ENCODE data around the gene TERT. TPM values are rescaled to one million over a fixed set of nuclear protein-coding genes. Genes with fewer than 3 reads are reported as not detected.

The TERT gene
- polyA plus RNA-seq, 1 experiment: not detected

DNA sequence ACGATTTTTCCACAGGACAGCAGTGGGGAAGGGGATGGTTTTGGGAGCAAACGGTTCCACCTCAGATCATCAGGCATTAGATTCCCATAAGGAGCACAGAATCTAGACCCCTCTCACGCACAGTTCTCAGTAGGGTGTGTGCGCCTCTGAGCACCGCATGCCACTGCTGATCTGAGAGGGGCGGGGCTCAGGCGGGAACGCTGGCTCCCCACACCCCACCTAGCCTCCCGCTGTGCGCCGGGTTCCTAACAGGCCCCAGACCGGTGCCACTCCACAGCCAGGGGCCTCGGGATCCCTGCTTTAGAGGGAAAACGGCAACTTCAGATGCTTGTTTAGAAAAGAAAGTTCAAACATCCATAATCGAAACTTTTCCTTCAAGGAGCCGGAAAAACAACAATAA lies 20.4 kb downstream of the TERT start:
- no peak for DNase-seq (ENCODE audit: low read depth, low spot score)
- Histone ChIP-seq H3K27me3 (ENCODE audit: control insufficient read depth, insufficient read depth, low read length) (no peaks in the 10 kb centered on the region), H3K4me3 (ENCODE audit: low read depth, low read length) (no peak overlapping the region), H3K9me3 (ENCODE audit: control insufficient read depth, insufficient read depth, low read length) (peaks cover 85% of the 10 kb centered on the region), H3K27ac (ENCODE audit: low read depth, low read length) (no peak overlapping the region)
- TF ChIP-seq, protein P1, sequence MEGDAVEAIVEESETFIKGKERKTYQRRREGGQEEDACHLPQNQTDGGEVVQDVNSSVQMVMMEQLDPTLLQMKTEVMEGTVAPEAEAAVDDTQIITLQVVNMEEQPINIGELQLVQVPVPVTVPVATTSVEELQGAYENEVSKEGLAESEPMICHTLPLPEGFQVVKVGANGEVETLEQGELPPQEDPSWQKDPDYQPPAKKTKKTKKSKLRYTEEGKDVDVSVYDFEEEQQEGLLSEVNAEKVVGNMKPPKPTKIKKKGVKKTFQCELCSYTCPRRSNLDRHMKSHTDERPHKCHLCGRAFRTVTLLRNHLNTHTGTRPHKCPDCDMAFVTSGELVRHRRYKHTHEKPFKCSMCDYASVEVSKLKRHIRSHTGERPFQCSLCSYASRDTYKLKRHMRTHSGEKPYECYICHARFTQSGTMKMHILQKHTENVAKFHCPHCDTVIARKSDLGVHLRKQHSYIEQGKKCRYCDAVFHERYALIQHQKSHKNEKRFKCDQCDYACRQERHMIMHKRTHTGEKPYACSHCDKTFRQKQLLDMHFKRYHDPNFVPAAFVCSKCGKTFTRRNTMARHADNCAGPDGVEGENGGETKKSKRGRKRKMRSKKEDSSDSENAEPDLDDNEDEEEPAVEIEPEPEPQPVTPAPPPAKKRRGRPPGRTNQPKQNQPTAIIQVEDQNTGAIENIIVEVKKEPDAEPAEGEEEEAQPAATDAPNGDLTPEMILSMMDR (IDR thresholded peaks at IDR 0.05; ENCODE audit: low read depth, low read length): no peak
- ChIA-PET POLR2A (no interaction called here), CTCF (no interaction called here)

DNA sequence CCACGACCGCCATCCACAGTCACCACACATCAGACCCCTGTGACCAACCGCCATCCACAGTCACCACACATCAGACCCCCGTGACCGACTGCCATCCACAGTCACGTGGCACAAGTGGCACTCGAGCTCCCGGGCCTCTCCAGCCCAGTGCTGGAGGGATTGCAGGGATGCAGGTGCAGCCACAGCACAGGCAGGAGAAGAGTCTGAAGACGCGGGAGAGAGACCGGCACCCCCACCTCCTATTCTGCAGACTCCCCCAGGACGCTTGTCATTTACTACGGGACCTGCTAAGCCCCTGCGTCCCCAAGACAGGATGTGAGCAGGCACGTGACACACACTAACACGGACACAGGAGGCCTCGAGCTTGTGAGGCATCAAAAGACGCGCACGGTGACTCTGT lies 21.1 kb downstream of the TERT start:
- POLR2A ChIA-PET: no interaction called here
- CTCF ChIA-PET: no interaction called here
- TF ChIP-seq, protein P1 (IDR thresholded peaks at IDR 0.05; ENCODE audit: low read depth, low read length): no peak

DNA sequence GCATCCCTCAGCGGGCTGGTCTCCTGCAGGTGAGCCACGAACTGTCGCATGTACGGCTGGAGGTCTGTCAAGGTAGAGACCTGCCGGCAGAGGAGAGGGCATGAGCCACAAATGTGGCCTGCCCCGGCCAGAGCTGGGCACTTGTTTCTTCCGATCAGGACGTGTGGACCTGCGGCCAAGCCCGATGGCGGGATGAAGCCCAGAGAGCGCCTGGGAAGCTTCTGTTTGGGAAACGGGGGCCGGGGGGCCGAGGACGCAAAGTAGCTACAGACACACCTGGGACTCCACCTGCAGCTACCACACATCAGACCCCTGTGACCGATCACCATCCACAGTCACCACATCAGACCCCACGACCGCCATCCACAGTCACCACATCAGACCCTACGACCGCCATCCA lies 22.7 kb downstream of the TERT start:
- no peaks in the 10 kb centered on the region for H3K27me3 ChIP-seq (ENCODE audit: control insufficient read depth, insufficient read depth, low read length)
- H3K9me3 ChIP-seq (ENCODE audit: control insufficient read depth, insufficient read depth, low read length): peaks cover 75% of the 10 kb centered on the region
- TF ChIP-seq, protein P1 (IDR thresholded peaks at IDR 0.05; ENCODE audit: low read depth, low read length): no peak
- no peak overlapping the region for H3K27ac ChIP-seq (ENCODE audit: low read depth, low read length)
- DNase-seq (ENCODE audit: low read depth, low spot score): no peak
- H3K4me3 ChIP-seq (ENCODE audit: low read depth, low read length): no peak overlapping the region
- POLR2A ChIA-PET: no interaction called here
- CTCF ChIA-PET: no interaction called here

More for the DNA sequence above, 21.1 kb downstream of the TERT start:
- Histone ChIP-seq H3K4me3 (ENCODE audit: low read depth, low read length) (no peak overlapping the region), H3K27ac (ENCODE audit: low read depth, low read length) (no peak overlapping the region), H3K27me3 (ENCODE audit: control insufficient read depth, insufficient read depth, low read length) (no peaks in the 10 kb centered on the region), H3K9me3 (ENCODE audit: control insufficient read depth, insufficient read depth, low read length) (peaks cover 84% of the 10 kb centered on the region)
- no peak for DNase-seq (ENCODE audit: low read depth, low spot score)

DNA sequence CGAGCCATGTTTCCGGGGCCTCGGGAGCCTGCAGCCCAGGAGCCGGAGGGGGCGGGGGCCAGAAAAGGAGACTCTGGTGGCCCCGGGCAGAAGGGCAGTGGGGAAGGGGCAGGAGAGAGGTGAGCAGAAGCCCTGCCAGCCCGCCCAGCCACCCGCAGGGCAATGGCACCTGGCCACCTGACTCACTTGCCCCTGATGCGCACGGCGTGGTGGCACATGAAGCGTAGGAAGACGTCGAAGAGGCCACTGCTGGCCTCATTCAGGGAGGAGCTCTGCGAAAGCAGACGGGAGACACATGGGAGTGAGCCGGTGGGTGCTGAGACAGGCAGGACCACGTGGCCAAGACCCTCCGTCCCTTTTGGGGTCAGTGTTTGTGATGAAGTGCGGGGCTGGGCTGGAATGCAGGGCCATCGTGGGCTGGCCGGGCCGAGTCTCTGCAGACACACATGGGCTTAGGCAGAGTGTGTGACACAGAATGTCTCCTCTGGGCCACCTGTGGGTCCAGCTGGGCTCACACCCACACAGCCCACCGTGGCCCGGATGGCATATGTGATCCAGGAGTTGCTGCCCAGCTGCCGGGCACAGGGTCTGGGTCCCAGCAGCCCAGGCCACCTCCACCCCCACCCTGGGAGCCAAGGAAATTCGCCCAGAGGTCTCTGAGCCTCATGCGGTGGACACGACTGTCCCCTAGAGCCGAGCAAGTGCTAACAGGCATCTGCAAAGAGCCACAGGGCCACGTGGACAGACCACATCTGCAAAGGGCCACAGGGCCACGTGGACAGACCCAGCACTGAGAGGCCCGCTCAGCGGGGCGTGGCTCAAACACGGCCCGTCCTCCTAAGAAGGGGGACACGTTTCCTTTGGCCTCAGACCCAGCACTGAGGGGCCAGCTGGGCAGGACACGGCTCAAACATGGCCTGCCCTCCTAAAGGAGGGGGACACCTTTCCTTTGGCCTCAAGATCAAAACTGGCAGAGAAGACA lies 23.6 kb downstream of the TERT start:
- no peak for DNase-seq (ENCODE audit: low read depth, low spot score)
- POLR2A ChIA-PET: no interaction called here
- TF ChIP-seq, protein P1 (IDR thresholded peaks at IDR 0.05; ENCODE audit: low read depth, low read length): no peak
- Histone ChIP-seq H3K4me3 (ENCODE audit: low read depth, low read length) (no peak overlapping the region), H3K9me3 (ENCODE audit: control insufficient read depth, insufficient read depth, low read length) (peaks cover 74% of the 10 kb centered on the region), H3K27ac (ENCODE audit: low read depth, low read length) (no peak overlapping the region), H3K27me3 (ENCODE audit: control insufficient read depth, insufficient read depth, low read length) (no peaks in the 10 kb centered on the region)
- CTCF ChIA-PET: no interaction called here

DNA sequence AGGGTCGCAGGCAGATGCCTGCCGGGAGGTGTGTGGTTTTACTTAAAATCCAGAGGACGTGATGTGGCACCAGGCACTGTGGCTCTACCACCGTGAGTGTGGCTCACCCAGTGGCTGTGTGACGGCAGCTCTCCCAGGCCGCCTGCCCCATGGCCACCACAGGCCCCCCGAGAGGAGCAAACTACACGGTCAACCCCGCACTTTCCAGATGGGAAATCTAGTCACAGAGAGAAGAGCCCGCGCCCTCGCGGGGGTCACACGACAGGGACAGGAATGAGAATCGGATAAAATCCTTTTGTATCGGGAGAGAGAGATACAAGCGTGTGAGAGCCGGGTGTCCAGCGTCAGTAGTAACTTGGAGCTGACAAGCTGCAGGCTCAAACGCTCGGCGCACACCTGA lies 24.4 kb downstream of the TERT start:
- Histone ChIP-seq H3K9me3 (ENCODE audit: control insufficient read depth, insufficient read depth, low read length) (peaks cover 81% of the 10 kb centered on the region), H3K27ac (ENCODE audit: low read depth, low read length) (no peak overlapping the region), H3K4me3 (ENCODE audit: low read depth, low read length) (no peak overlapping the region), H3K27me3 (ENCODE audit: control insufficient read depth, insufficient read depth, low read length) (no peaks in the 10 kb centered on the region)
- CTCF ChIA-PET: no interaction called here
- no peak for DNase-seq (ENCODE audit: low read depth, low spot score)
- TF ChIP-seq, protein P1 (IDR thresholded peaks at IDR 0.05; ENCODE audit: low read depth, low read length): no peak
- POLR2A ChIA-PET: no interaction called here
